HG03196 (cell line): Measurements from ENCODE around the gene CARS1.
"Not testable (repeated sequence)": the region's sequence is repeated elsewhere in the genome, so short reads cannot be mapped to it uniquely, and the experiment has no call there.

ENCODE experiments used
- ATAC-seq: cut with Tn5 transposase; IDR thresholded peaks from one replicate; pipeline ENCODE4 v1.9.1; 2021; ENCODE audit not compliant: unreplicated experiment

The CARS1 gene

GRCh38 chr11:3090096-3090901 lies 33.1 kb upstream of the CARS1 start:
- no peak for ATAC-seq

GRCh38 chr11:3089236-3090061 lies 32.2 kb upstream of the CARS1 start:
- ATAC-seq: no peak

GRCh38 chr11:3088806-3089205 lies 31.6 kb upstream of the CARS1 start:
- no peak for ATAC-seq

GRCh38 chr11:3087821-3088800 lies 30.9 kb upstream of the CARS1 start:
- no peak for ATAC-seq

GRCh38 chr11:3087373-3087772 lies 30.1 kb upstream of the CARS1 start:
- no peak for ATAC-seq

GRCh38 chr11:3086671-3087150 lies 29.5 kb upstream of the CARS1 start:
- ATAC-seq: no peak

GRCh38 chr11:3086114-3086513 lies 28.9 kb upstream of the CARS1 start:
- ATAC-seq: no peak

- no peak for ATAC-seq
Measured at GRCh38 chr11:3085052-3085451, 27.8 kb upstream of the CARS1 start.

GRCh38 chr11:3083321-3083720 lies 26.1 kb upstream of the CARS1 start:
- no peak for ATAC-seq

- no peak for ATAC-seq
Measured at GRCh38 chr11:3081386-3081751, 24.1 kb upstream of the CARS1 start.

- ATAC-seq: no peak
Measured at GRCh38 chr11:3080733-3081385, 23.6 kb upstream of the CARS1 start.

- ATAC-seq: no peak
Measured at GRCh38 chr11:3080104-3080503, 22.9 kb upstream of the CARS1 start.

GRCh38 chr11:3077846-3078440 lies 20.7 kb upstream of the CARS1 start:
- ATAC-seq: no peak

GRCh38 chr11:3077189-3077836 lies 20.1 kb upstream of the CARS1 start:
- no peak for ATAC-seq

GRCh38 chr11:3074912-3075589 lies 17.8 kb upstream of the CARS1 start:
- ATAC-seq: no peak

GRCh38 chr11:3073029-3073435 lies 15.8 kb upstream of the CARS1 start:
- no peak for ATAC-seq

GRCh38 chr11:3069425-3069824 lies 12.2 kb upstream of the CARS1 start:
- no peak for ATAC-seq

GRCh38 chr11:3066308-3066707 lies 9.1 kb upstream of the CARS1 start:
- not testable (repeated sequence) for ATAC-seq

- not testable (repeated sequence) for ATAC-seq
Measured at GRCh38 chr11:3064709-3065108, 7.5 kb upstream of the CARS1 start.
